HEK293 (cell line): ENCODE results near the gene B4GALT5.

Experiments
- CTCF ChIP-seq: fragments of 450-650 bp; formaldehyde crosslinking; IDR thresholded peaks from 2 replicates; pipeline ENCODE4 v1.5.1; 2016; ENCODE audit warnings: missing biosample characterization, missing genetic modification characterization
- SETDB1 ChIP-seq: IDR thresholded peaks from one replicate; pipeline ENCODE4 v1.6.1; 2017; ENCODE audit warnings: mild to moderate bottlenecking, low read length, moderate library complexity, mixed read lengths; ENCODE audit not compliant: insufficient read length
- ZNF626 ChIP-seq: fragments of 450-650 bp; sonication (Bioruptor Pico); formaldehyde crosslinking; IDR thresholded peaks from 2 replicates; pipeline ENCODE4 v1.5.1; 2018; ENCODE audit warnings: missing biosample characterization, missing genetic modification characterization, inconsistent platforms
- ZNF707 ChIP-seq: fragments of 450-650 bp; formaldehyde crosslinking; IDR thresholded peaks from 2 replicates; pipeline ENCODE4 v1.5.1; 2016; ENCODE audit warnings: missing biosample characterization, missing genetic modification characterization

DNA sequence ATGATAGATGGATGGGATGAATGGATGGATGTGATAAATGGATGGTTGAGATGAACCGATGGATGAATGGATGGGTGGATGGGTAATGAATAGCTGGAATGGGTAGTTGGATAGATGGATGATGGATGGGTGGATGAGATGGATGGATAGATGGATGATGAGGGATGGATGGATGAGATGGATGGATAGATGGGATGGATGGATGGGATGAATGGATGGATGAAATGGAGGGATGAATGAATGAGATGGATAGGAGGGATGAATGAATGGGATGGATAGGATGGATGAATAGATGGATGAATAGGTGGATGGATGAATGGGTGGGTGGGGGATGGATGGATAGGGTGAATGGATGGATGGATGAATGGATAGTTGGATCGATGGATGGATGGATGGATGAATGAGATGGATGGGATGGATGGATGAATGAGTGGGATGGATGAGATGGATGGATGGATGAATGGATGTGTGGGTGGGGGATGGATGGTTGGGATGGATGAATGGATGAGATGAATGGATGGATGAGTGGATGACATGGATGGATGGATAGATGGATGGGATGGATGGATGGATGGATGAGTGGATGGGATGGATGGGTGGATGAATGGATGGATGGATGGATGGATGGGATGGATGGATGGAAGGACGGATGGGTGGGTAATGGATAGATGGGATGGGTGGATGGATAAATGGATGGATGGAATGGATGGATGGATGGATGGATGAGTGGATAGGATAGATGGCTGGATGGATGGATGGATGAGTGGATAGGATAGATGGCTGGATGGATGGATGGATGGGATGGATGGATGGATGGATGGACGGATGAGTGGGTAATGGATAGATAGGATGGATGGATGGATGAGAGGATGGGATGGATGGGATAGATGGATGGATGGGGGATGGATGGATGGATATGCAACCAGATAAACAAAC lies 94.3 kb downstream of the B4GALT5 start:
- TF ChIP-seq ZNF626 (tag by site-specific recombination) (no peak), SETDB1 (no peak), ZNF707 (tag by site-specific recombination) (no peak), CTCF (tag by site-specific recombination) (no peak)
